H54 (cell line): ENCODE results near the gene OSTF1.

Source experiments
- DNase-seq: peaks from one replicate; pipeline ENCODE4 v3.0.0; 2011; ENCODE audit warnings: low spot score, mixed read lengths; ENCODE audit not compliant: insufficient read length
- FAIRE-seq: peaks from 3 replicates; lab custom pipeline; 2011; peaks lifted over from hg19 to GRCh38; lab: Jason Lieb, UNC
- POLR2A ChIP-seq: IDR thresholded peaks from 2 replicates; pipeline ENCODE4 v1.6.1; 2011; ENCODE audit warnings: low read depth, mild to moderate bottlenecking, low read length

The OSTF1 gene

GRCh38 chr9:75101004-75101588 is 12.8 kb downstream of the OSTF1 start:
- no peak for DNase-seq
- no peak for TF ChIP-seq POLR2A
- FAIRE-seq, result no peak

- FAIRE-seq, result no peak
- TF ChIP-seq POLR2A, result no peak
These were observed 14.0 kb downstream of the OSTF1 start for GRCh38 chr9:75102177-75102790.

GRCh38 chr9:75104607-75105006 is 16.3 kb downstream of the OSTF1 start:
- TF ChIP-seq POLR2A, result no peak
- DNase-seq (no peak), FAIRE-seq (no peak)

More at GRCh38 chr9:75102177-75102790, 14.0 kb downstream of the OSTF1 start:
- no peak for DNase-seq

- no peak for FAIRE-seq
- DNase-seq, result no peak
- no peak for TF ChIP-seq POLR2A
These were observed 16.8 kb downstream of the OSTF1 start for GRCh38 chr9:75105019-75105540.

GRCh38 chr9:75105841-75106240 is 17.5 kb downstream of the OSTF1 start:
- no peak for TF ChIP-seq POLR2A
- FAIRE-seq (no peak), DNase-seq (no peak)

- FAIRE-seq (no peak), DNase-seq (no peak)
- no peak for TF ChIP-seq POLR2A
These were observed 18.5 kb downstream of the OSTF1 start for GRCh38 chr9:75106857-75107256.

GRCh38 chr9:75108571-75108970 is 20.3 kb downstream of the OSTF1 start:
- DNase-seq, result peak; percentile 29
- FAIRE-seq, result peak; percentile 33
- no peak for TF ChIP-seq POLR2A

- no peak for DNase-seq
- no peak for FAIRE-seq
- TF ChIP-seq POLR2A, result no peak
These were observed 21.0 kb downstream of the OSTF1 start for GRCh38 chr9:75109210-75109839.

GRCh38 chr9:75111019-75111622 is 22.8 kb downstream of the OSTF1 start:
- DNase-seq (no peak), FAIRE-seq (peak; percentile 76)
- no peak for TF ChIP-seq POLR2A

GRCh38 chr9:75112789-75113188 is 24.5 kb downstream of the OSTF1 start:
- DNase-seq, result no peak
- FAIRE-seq, result peak; percentile 6
- no peak for TF ChIP-seq POLR2A

GRCh38 chr9:75116306-75116705 is 28.0 kb downstream of the OSTF1 start:
- no peak for TF ChIP-seq POLR2A
- DNase-seq, result no peak
- no peak for FAIRE-seq

GRCh38 chr9:75117564-75117963 is 29.2 kb downstream of the OSTF1 start:
- FAIRE-seq (no peak), DNase-seq (no peak)
- TF ChIP-seq POLR2A, result no peak

- no peak for FAIRE-seq
- no peak for TF ChIP-seq POLR2A
- no peak for DNase-seq
These were observed 32.4 kb downstream of the OSTF1 start for GRCh38 chr9:75120686-75121085.

- DNase-seq (no peak), FAIRE-seq (no peak)
These were observed 33.7 kb downstream of the OSTF1 start for GRCh38 chr9:75121914-75122558.

GRCh38 chr9:75123696-75124095 is 35.4 kb downstream of the OSTF1 start:
- DNase-seq (no peak), FAIRE-seq (no peak)
- no peak for TF ChIP-seq POLR2A

More at GRCh38 chr9:75121914-75122558, 33.7 kb downstream of the OSTF1 start:
- no peak for TF ChIP-seq POLR2A
